Cardiac muscle cell (in vitro differentiated cells and primary cell): ENCODE results near the gene PP2D1. TPM values are rescaled to one million over a fixed set of nuclear protein-coding genes. Genes with fewer than 3 reads are reported as not detected.
"Not testable (repeated sequence)": the region's sequence is repeated elsewhere in the genome, so short reads cannot be mapped to it uniquely, and the experiment has no call there.

Experiments used
- DNase-seq, 2 donors: peaks; one replicate each; pipeline versions ENCODE4 v3.0.0 to v3.0.0-alpha.2; 2010 to 2017; ENCODE audit warnings: low read depth in 1 of 2, low spot score in 1 of 2
- H3K27ac ChIP-seq: fragments of 200-600 bp; sonication (generic); 2 replicates; pipeline ENCODE4 v1.5.1; 2016
- H3K27me3 ChIP-seq: fragments of 200-600 bp; sonication (generic); 2 replicates; pipeline ENCODE4 v1.6.0; 2016; ENCODE audit warnings: control low read depth
- H3K36me3 ChIP-seq: fragments of 200-600 bp; sonication (generic); 2 replicates; pipeline ENCODE4 v1.5.1; 2016; ENCODE audit warnings: control low read depth
- H3K4me1 ChIP-seq: fragments of 200-600 bp; sonication (generic); 2 replicates; pipeline ENCODE4 v1.8.1; 2017; ENCODE audit warnings: low read depth, mild to moderate bottlenecking, mixed run types
- H3K4me3 ChIP-seq: fragments of 200-600 bp; sonication (generic); 2 replicates; pipeline ENCODE4 v1.5.1; 2016; ENCODE audit warnings: mild to moderate bottlenecking
- H3K9me3 ChIP-seq: fragments of 200-600 bp; sonication (generic); 2 replicates; pipeline ENCODE4 v1.5.1; 2017; ENCODE audit warnings: low read depth, mild to moderate bottlenecking, control low read depth
- polyA plus RNA-seq: library from polyadenylated mRNA; unstranded; fragments of >200 nt; fragmentation: Nextera tagmentation; extraction: Ambion mirVana; gene quantifications from 2 replicates; pipeline ENCODE4 v1.2.1, GENCODE V29; 2016
- total RNA-seq: library from RNA; depleted of rRNA; stranded (reverse); fragments of >200 nt; gene quantifications from 2 replicates; pipeline ENCODE4 v1.2.3, GENCODE V29; 2016
- TF ChIP-seq, protein P1 (sequence below): IDR thresholded peaks from 2 replicates; pipeline ENCODE4 v1.5.1; 2012; ENCODE audit warnings: low read depth, mild to moderate bottlenecking, low read length

PP2D1 gene
- total and polyA plus RNA-seq, 2 experiments from 2014 or later: 0.13 TPM; not detected in 1

DNA sequence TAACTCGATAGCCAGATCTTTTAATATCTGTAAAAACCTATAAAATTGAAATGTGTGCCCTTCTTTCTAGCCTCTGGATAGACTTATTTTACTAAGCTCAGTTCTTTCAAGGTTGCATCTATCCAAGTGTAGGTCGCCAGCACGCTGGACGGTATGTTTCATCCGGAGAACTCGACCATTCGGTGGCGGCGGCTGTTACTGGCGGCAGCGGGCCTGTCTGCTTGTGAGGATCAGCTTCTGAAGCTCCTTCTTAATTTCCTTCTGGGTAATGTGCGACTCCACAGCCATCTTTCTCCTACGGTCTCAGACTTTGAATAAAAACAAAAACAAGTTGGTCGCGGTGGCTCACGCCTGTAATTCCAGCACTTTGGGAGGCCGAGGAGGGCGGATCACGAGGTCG lies 4.1 kb downstream of the PP2D1 start:
- Histone ChIP-seq H3K27ac (no peak overlapping the region), H3K9me3 (no peaks in the 10 kb centered on the region), H3K4me3 (no peak overlapping the region), H3K27me3 (no peaks in the 10 kb centered on the region), H3K4me1 (no peaks in the 10 kb centered on the region), H3K36me3 (no peaks in the 10 kb centered on the region)
- no peak for DNase-seq
- TF ChIP-seq, protein P1, sequence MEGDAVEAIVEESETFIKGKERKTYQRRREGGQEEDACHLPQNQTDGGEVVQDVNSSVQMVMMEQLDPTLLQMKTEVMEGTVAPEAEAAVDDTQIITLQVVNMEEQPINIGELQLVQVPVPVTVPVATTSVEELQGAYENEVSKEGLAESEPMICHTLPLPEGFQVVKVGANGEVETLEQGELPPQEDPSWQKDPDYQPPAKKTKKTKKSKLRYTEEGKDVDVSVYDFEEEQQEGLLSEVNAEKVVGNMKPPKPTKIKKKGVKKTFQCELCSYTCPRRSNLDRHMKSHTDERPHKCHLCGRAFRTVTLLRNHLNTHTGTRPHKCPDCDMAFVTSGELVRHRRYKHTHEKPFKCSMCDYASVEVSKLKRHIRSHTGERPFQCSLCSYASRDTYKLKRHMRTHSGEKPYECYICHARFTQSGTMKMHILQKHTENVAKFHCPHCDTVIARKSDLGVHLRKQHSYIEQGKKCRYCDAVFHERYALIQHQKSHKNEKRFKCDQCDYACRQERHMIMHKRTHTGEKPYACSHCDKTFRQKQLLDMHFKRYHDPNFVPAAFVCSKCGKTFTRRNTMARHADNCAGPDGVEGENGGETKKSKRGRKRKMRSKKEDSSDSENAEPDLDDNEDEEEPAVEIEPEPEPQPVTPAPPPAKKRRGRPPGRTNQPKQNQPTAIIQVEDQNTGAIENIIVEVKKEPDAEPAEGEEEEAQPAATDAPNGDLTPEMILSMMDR: no peak

DNA sequence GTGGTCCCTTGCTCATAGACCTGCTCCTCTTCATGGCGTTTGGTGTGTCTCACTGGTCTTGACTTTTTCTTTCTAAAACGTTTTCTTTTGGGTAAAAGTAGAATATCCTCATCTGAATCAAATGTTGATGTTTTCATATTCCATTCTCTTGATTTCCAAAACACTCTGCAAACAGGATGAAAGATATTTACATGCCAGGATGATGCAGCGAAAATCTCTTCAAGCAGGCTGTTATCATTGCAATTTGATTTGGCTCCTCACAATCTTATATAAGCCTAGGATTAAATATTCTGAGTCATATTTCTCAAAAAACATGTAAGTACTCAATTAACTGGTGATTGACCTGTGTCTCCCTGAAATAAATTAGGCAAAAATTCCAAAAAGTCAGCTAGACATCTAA lies 10.1 kb downstream of the PP2D1 start:
- Histone ChIP-seq H3K9me3 (no peaks in the 10 kb centered on the region), H3K4me1 (no peaks in the 10 kb centered on the region), H3K27ac (no peak overlapping the region), H3K36me3 (no peaks in the 10 kb centered on the region), H3K4me3 (no peak overlapping the region), H3K27me3 (no peaks in the 10 kb centered on the region)
- TF ChIP-seq, protein P1: no peak
- no peak for DNase-seq

DNA sequence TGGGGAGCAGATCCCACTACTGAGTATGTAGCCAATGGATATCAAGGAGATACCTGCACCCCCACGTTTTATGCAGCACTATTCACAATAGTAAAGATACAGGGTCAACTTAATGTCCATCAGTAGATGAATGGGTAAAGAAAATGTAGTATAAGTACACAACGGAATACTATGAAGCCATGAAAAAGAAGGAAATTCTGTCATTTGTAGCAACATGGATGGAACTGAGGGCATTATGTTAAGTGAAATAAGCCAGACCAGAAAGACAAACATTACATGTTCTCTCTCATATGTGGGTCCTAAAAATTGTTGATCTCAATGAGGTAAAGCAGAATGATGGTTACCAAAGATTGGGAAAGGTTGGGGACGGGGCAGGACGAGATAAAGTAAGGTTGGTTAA lies 14.6 kb downstream of the PP2D1 start:
- Histone ChIP-seq H3K36me3 (no peaks in the 10 kb centered on the region), H3K9me3 (no peaks in the 10 kb centered on the region), H3K27ac (no peak overlapping the region), H3K27me3 (no peaks in the 10 kb centered on the region), H3K4me3 (no peak overlapping the region), H3K4me1 (no peaks in the 10 kb centered on the region)
- no peak for DNase-seq
- TF ChIP-seq, protein P1: no peak

DNA sequence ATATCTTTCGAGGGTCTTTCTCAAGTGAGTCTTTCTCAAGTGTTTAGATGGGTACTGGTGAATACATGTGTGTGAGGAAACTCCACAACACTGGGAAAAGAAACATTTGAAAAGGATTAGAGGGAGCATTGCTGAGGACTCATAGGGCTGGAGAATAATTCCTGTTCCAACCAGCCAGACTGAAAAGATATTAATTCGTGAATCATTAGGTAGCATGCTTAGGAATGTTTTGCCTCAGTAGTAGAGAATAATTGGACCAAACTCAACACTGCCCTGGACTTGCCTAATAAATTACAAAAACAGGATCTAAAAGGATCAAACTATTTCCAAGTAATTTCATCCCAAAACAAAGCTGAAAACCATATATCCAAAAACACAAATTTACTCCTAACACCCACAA lies 17.3 kb downstream of the PP2D1 start:
- no peak overlapping the region for H3K4me3 ChIP-seq
- H3K4me1 ChIP-seq: no peaks in the 10 kb centered on the region
- no peak overlapping the region for H3K27ac ChIP-seq
- no peaks in the 10 kb centered on the region for H3K9me3 ChIP-seq
- TF ChIP-seq, protein P1: no peak
- peak in 1 of 2 donors; percentile 2 for DNase-seq
- H3K36me3 ChIP-seq: no peaks in the 10 kb centered on the region
- H3K27me3 ChIP-seq: no peaks in the 10 kb centered on the region

DNA sequence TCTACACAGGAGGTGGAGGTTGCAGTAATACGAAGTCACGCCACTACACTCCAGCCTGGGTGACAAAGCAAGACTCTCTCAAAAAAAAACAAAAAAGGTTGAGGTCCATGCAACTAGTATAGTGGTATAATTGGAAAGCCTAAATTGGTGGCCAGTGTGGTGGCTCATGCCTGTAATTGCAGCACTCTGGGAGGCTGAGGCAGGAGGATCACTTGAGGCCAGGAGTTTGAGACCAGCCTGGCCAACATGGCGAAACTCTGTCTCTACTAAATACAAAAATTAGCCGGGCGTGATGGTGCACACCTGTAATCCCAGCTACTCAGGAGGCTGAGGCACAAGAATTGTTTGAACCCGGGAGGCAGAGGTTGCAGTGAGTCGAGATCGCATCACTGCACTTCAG lies 23.2 kb downstream of the PP2D1 start:
- H3K4me1 ChIP-seq, H3K4me3 ChIP-seq, DNase-seq, H3K27me3 ChIP-seq, H3K27ac ChIP-seq, H3K9me3 ChIP-seq: not testable (repeated sequence)
- peaks cover 10% of the 10 kb centered on the region for H3K36me3 ChIP-seq

DNA sequence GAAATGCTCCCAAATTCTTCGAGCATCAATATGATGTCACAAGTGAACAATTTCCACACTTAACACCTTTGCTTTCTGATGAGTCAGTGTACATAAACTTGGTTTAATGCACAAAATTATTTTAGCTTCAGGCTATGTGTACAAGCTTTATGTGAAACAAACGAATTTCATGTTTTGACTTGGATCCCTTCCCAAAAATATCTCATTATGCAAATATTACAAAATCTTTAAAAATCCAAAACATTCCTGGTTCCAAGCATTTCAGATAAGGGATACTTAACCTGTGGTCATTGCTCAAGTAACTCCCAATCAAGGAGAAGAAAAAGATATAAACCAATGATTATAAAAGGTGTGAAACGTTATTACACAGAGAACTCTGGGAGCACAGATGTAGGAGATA lies 40.0 kb downstream of the PP2D1 start:
- TF ChIP-seq, protein P1: no peak
- no peak overlapping the region for H3K27ac ChIP-seq
- peak in 1 of 2 donors; percentile 44 for DNase-seq
- H3K9me3 ChIP-seq: no peaks in the 10 kb centered on the region
- no peaks in the 10 kb centered on the region for H3K27me3 ChIP-seq
- H3K4me3 ChIP-seq: no peak overlapping the region
- H3K4me1 ChIP-seq: no peaks in the 10 kb centered on the region
- H3K36me3 ChIP-seq: peaks cover 29% of the 10 kb centered on the region
